ENCODE measurements around the gene HINT3. TPM values are rescaled to one million over a fixed set of nuclear protein-coding genes. Genes with fewer than 3 reads are reported as not detected.

HINT3 gene
- total and polyA plus RNA-seq, 7 donors: 15.0 to 49.6 (median 41.4) TPM

DNA sequence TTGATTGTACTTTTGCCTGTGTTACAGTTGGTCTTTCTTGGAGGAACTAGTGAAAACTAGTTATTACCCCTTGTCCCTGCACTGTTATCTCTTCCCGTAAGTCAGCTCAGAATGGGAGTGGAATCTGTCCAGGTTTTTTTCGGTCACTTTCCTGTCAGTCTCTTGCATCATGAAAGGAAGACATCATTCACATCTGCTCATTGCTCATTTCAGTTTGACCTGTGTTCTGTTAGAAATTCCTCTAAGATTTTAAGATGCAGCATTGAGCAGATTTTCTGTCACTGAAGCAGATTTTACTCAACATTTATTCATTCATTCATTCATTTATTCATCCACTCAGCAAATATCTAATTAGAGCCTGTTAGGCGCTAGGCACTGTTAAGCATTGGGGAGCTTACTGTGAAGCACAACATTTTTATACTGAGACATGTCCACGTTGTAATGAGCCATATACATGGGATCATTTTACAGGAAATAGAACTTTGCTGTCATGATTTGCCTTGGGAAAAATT, 33.1 kb upstream of the HINT3 start:
- no peak overlapping the region for H3K4me3 ChIP-seq
- 38 to 62% methylated on average over 4 of the region's 4 CpGs for WGBS, 2 donors

DNA sequence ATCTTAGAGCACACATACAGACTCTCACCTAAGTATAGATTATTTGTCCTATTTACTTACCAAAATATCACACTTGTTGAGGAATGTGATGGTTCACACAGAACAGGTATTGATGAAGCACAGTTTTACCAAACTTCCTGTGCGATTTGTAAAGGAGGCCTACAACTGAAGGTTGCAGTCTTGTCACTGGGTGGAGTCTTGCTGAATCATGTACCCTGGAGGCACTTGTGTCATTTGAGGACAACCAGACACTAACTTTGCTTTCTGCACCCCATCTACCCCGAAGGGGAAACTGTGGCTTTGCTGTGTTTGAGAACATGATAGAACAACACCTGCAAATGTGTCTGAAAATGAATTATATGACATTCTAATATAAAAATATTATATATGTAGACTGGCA, 32.4 kb upstream of the HINT3 start:
- no peak overlapping the region for H3K4me3 ChIP-seq

More for the DNA sequence above, 33.1 kb upstream of the HINT3 start:
- no peaks in the 10 kb centered on the region for H3K9me3 ChIP-seq
- H3K36me3 ChIP-seq: peaks cover 6 to 63% (median 14%) of the 10 kb centered on the region in 4 donors
- no peaks in the 10 kb centered on the region for H3K27me3 ChIP-seq
- H3K4me1 ChIP-seq: no peaks in the 10 kb centered on the region
- no peak for TF ChIP-seq POLR2A (IDR thresholded peaks at IDR 0.05)
- TF ChIP-seq EP300 (IDR thresholded peaks at IDR 0.05): no peak
- no peak for TF ChIP-seq POLR2AphosphoS5 (IDR thresholded peaks at IDR 0.05)
- no peak for TF ChIP-seq CTCF (IDR thresholded peaks at IDR 0.05)
- DNase-seq: no peak
- intact Hi-C loops (cut with DNase I): no loop called here
- no peak overlapping the region for H3K27ac ChIP-seq

DNA sequence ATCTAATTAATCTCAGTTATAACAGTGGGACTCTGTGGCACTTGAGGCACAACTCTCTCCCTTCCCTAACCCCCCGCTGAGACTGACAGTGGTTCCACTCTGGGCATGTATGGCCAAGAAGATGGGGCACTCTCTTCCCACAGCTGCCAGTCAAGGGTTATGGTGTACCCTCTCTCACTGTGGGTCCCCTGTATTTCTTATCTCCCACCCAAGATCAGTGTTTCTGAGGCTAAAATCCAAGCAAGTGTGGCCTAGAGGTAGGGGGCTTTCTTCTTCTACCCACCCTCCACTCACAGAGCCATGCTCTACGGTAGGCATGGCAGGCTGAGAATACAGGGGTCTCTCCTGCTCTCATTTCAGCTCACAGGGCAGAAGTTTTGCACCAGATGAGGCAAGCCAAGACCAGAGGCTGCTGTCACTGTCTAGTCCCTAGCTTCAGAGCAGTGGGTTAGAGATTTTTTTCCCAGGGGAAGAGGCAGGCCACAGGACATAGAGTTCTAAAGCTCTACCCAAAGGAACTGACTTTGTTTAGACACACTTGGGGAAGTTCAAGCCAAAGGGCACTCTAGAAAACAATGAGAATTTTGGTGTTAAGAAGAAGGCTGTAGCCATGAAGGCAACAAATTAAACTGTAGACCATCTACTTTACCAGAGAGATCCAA, 31.7 kb upstream of the HINT3 start:
- WGBS, 2 donors: 90 to 97% methylated on average over 2 of the region's 2 CpGs

More for the DNA sequence above, 32.4 kb upstream of the HINT3 start:
- intact Hi-C loops (cut with DNase I): no loop called here
- H3K36me3 ChIP-seq: peaks cover 6 to 68% (median 14%) of the 10 kb centered on the region in 4 donors
- DNase-seq: no peak
- H3K4me1 ChIP-seq: no peaks in the 10 kb centered on the region
- no peaks in the 10 kb centered on the region for H3K27me3 ChIP-seq
- TF ChIP-seq CTCF (IDR thresholded peaks at IDR 0.05) (no peak), POLR2AphosphoS5 (IDR thresholded peaks at IDR 0.05) (no peak), EP300 (IDR thresholded peaks at IDR 0.05) (no peak), POLR2A (IDR thresholded peaks at IDR 0.05) (no peak)
- no peaks in the 10 kb centered on the region for H3K9me3 ChIP-seq
- WGBS, 2 donors: 48 to 53% methylated on average over 2 of the region's 2 CpGs
- no peak overlapping the region for H3K27ac ChIP-seq

GRCh38 chr6:125926711-125927110, 29.9 kb upstream of the HINT3 start:
- intact Hi-C loops (cut with DNase I): no loop called here
- Histone ChIP-seq H3K9me3 (no peaks in the 10 kb centered on the region), H3K27me3 (no peaks in the 10 kb centered on the region), H3K27ac (no peak overlapping the region), H3K4me1 (no peaks in the 10 kb centered on the region), H3K4me3 (no peak overlapping the region), H3K36me3 (peaks cover 0 to 56% (median 10%) of the 10 kb centered on the region in 4 donors)
- DNase-seq: no peak
- no peak for TF ChIP-seq POLR2A (IDR thresholded peaks at IDR 0.05)
- TF ChIP-seq POLR2AphosphoS5 (IDR thresholded peaks at IDR 0.05): no peak
- TF ChIP-seq EP300 (IDR thresholded peaks at IDR 0.05): no peak
- no peak for TF ChIP-seq CTCF (IDR thresholded peaks at IDR 0.05)
- 92 to 95% methylated on average over 3 of the region's 3 CpGs for WGBS, 2 donors

More for the DNA sequence above, 31.7 kb upstream of the HINT3 start:
- no peaks in the 10 kb centered on the region for H3K4me1 ChIP-seq
- H3K27me3 ChIP-seq: no peaks in the 10 kb centered on the region
- intact Hi-C loops (cut with DNase I): no loop called here
- no peak for DNase-seq
- peaks cover 6 to 68% (median 14%) of the 10 kb centered on the region in 4 donors for H3K36me3 ChIP-seq
- no peak overlapping the region for H3K27ac ChIP-seq
- no peak for TF ChIP-seq POLR2AphosphoS5 (IDR thresholded peaks at IDR 0.05)
- no peak for TF ChIP-seq CTCF (IDR thresholded peaks at IDR 0.05)
- TF ChIP-seq EP300 (IDR thresholded peaks at IDR 0.05): no peak
- no peak for TF ChIP-seq POLR2A (IDR thresholded peaks at IDR 0.05)
- H3K9me3 ChIP-seq: no peaks in the 10 kb centered on the region
- H3K4me3 ChIP-seq: no peak overlapping the region

All from sigmoid colon (tissue), 7 donors.